B cell (primary cell): ENCODE data around the gene SPX. TPM values are rescaled to one million over a fixed set of nuclear protein-coding genes. Genes with fewer than 3 reads are reported as not detected.

ENCODE experiments used
- ATAC-seq: fragments of 200-7000 bp; cut with Tn5 transposase; one replicate; pipeline ENCODE4 v1.10.0; 2021; ENCODE audit warnings: low read depth, mild to moderate bottlenecking, moderate number of reproducible peaks, moderate library complexity
- CTCF ChIA-PET: fragments of 350-600 bp; sonication (Branson Sonifier 250); formaldehyde crosslinking; loops from one replicate; lab custom pipeline; 2021; ENCODE audit warnings: antibody characterized with exemption, inconsistent platforms; lab: Charles Lee
- POLR2A ChIA-PET: fragments of 350-600 bp; sonication (Branson Sonifier 250); formaldehyde crosslinking; loops from one replicate; lab custom pipeline; 2021; ENCODE audit warnings: antibody characterized with exemption; lab: Charles Lee
- DNase-seq: peaks from one replicate; pipeline ENCODE4 v3.0.0; 2013
- H2AFZ ChIP-seq: 2 replicates; pipeline ENCODE4 v1.6.1; 2012; ENCODE audit warnings: mild to moderate bottlenecking, low read depth, low read length; ENCODE audit not compliant: insufficient read depth, poor library complexity, severe bottlenecking
- H3K27ac ChIP-seq, 2 donors: 1 replicate in 1 of 2; 2 replicates in 1 of 2; pipeline ENCODE4 v1.5.1; 2012 to 2013; ENCODE audit warnings: low read length in 2 of 2, mild to moderate bottlenecking in 2 of 2, moderate library complexity in 1 of 2
- H3K27me3 ChIP-seq, 4 experiments: fragments of 200-600 bp in 1 of 4; sonication (generic) in 1 of 4; replicated peaks in 1 of 4; 1 replicate in 2 of 4; 2 replicates in 2 of 4; pipeline versions ENCODE4 v1.6.1 to v1.7.0; 2013 to 2016; ENCODE audit warnings: low read length in 3 of 4, mild to moderate bottlenecking in 2 of 4, mixed read lengths in 1 of 4, moderate library complexity in 1 of 4; ENCODE audit not compliant: insufficient read depth in 4 of 4, control insufficient read depth in 3 of 4; ENCODE audit errors: control extremely low read depth in 1 of 4
- H3K36me3 ChIP-seq, 2 experiments: replicated peaks in 1 of 2; 1 replicate in 1 of 2; 2 replicates in 1 of 2; pipeline versions ENCODE4 v1.6.1 to v1.7.1; 2013; ENCODE audit warnings: low read length in 1 of 2; ENCODE audit not compliant: insufficient read depth in 2 of 2, control insufficient read depth in 1 of 2; ENCODE audit errors: control extremely low read depth in 1 of 2, extremely low read depth in 1 of 2
- H3K4me1 ChIP-seq, 2 donors: fragments of 200-600 bp in 1 of 2; sonication (generic) in 1 of 2; 1 replicate in 1 of 2; 2 replicates in 1 of 2; pipeline versions ENCODE4 v1.5.1 to v1.6.1; 2013 to 2017; ENCODE audit warnings: low read length in 2 of 2; ENCODE audit not compliant: control insufficient read depth in 2 of 2, insufficient read depth in 2 of 2
- H3K4me2 ChIP-seq: replicated peaks from 2 replicates; pipeline ENCODE3; 2012; ENCODE audit warnings: mild to moderate bottlenecking, low read depth, low read length; ENCODE audit not compliant: poor library complexity, severe bottlenecking
- H3K4me3 ChIP-seq, 5 experiments: fragments of 200-600 bp in 1 of 5; sonication (generic) in 1 of 5; 1 replicate in 3 of 5; 2 replicates in 2 of 5; pipeline versions ENCODE4 v1.5.1 to v1.7.0; 2011 to 2016; ENCODE audit warnings: low read length in 4 of 5, mild to moderate bottlenecking in 4 of 5, low read depth in 2 of 5, control low read depth in 1 of 5, moderate library complexity in 1 of 5; ENCODE audit not compliant: insufficient read depth in 1 of 5; ENCODE audit errors: control extremely low read depth in 1 of 5, extremely low read depth in 1 of 5
- H3K79me2 ChIP-seq: fragments of 200-600 bp; sonication (generic); one replicate; pipeline ENCODE4 v1.6.0; 2016; ENCODE audit warnings: low read length; ENCODE audit not compliant: control insufficient read depth, insufficient read depth
- H3K9ac ChIP-seq: fragments of 200-600 bp; sonication (generic); 2 replicates; pipeline ENCODE4 v1.6.1; 2017; ENCODE audit warnings: mild to moderate bottlenecking, low read length, moderate library complexity
- H3K9me3 ChIP-seq, 3 donors: one replicate each; pipeline versions ENCODE4 v1.6.1 to v1.7.1; 2013; ENCODE audit warnings: low read length in 2 of 3; ENCODE audit not compliant: control insufficient read depth in 2 of 3, insufficient read depth in 1 of 3; ENCODE audit errors: control extremely low read depth in 1 of 3
- H4K20me1 ChIP-seq: 2 replicates; pipeline ENCODE4 v1.6.0; 2012; ENCODE audit warnings: mild to moderate bottlenecking, low read length; ENCODE audit not compliant: insufficient read depth, control insufficient read depth, poor library complexity, severe bottlenecking
- H3K27ac Mint-ChIP-seq: one replicate; pipeline ENCODE4 v1.8.0; 2021; ENCODE audit warnings: mixed read lengths
- H3K27me3 Mint-ChIP-seq: one replicate; pipeline ENCODE4 v1.8.0; 2021; ENCODE audit warnings: mixed read lengths
- H3K4me1 Mint-ChIP-seq: one replicate; pipeline ENCODE4 v1.8.0; 2021; ENCODE audit warnings: mixed read lengths
- H3K4me3 Mint-ChIP-seq: one replicate; pipeline ENCODE4 v1.8.0; 2021; ENCODE audit warnings: mixed read lengths
- H3K9me3 Mint-ChIP-seq: one replicate; pipeline ENCODE4 v1.8.0; 2022; ENCODE audit warnings: mixed read lengths; ENCODE audit not compliant: insufficient read depth
- EZH2 ChIP-seq: IDR thresholded peaks from 2 replicates; pipeline ENCODE4 v1.6.1; 2012; ENCODE audit warnings: borderline replicate concordance, low read depth, mild to moderate bottlenecking, moderate library complexity, low read length; ENCODE audit not compliant: insufficient read depth, poor library complexity, severe bottlenecking
- WGBS: methylation state at CpG from one replicate; pipeline ENCODE4 v1.1.5; 2013; ENCODE audit warnings: missing lambda C conversion rate; ENCODE audit not compliant: insufficient coverage; 5-methylcytosine and 5-hydroxymethylcytosine counted together
- intact Hi-C: fragments of 100-400 bp; cut with micrococcal nuclease; formaldehyde crosslinking; loops from one replicate; pipeline ENCODE4 v1.10.0; 2022
- polyA plus RNA-seq: library from polyadenylated mRNA; depleted of rRNA; stranded (reverse); fragments of >200 nt; gene quantifications from 2 replicates; pipeline ENCODE4 v1.2.3, GENCODE V29; 2012
- total RNA-seq, 2 donors: library from RNA; stranded (reverse); fragments of 120-200 nt in 1 of 2; gene quantifications; 1 replicate in 1 of 2; 2 replicates in 1 of 2; pipeline versions ENCODE4 v1.2.3 to v1.2.4, GENCODE V29; 2013 to 2022
- TF ChIP-seq, protein P1 (sequence below): fragments of 200-600 bp; IDR thresholded peaks from one replicate; pipeline ENCODE4 v1.8.0; 2022; ENCODE audit warnings: antibody characterized with exemption, mild to moderate bottlenecking

SPX gene
- total and polyA plus RNA-seq, 2 donors (not counting 1 experiment from before 2014, with no cell fraction given) = 0.04 to 0.39 TPM

DNA sequence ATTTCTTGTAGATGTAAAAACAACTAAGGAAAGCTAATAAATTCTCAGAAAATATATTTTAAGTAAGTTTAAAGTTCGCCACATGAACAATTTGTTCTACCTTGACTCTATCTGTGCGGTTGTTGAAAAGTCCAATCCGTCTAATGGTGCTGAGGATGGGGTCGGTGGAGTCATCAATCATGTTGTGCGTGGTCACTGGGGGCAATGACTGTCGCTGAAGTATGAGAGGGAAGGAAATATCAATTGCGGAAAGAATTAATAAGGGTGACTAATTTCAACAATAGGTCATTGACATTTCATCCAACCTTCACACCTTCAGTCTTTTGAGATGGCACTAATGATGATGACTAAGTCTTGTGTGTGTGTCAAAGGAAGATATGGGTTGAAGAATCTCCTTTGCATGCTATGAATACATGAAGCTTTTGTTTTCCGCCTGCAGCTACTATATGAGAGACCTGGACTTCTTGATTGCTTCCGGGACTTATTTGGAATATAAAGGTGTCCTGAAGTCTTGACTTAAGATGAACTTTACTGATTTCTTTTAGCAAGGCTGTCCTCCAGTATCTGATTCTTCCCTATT lies 32.1 kb downstream of the SPX start:
- WGBS = no CpG with 5 or more reads among the region's 9 CpGs
- Histone ChIP-seq H3K9ac (no peak overlapping the region), H3K4me2 (no peak overlapping the region), H3K27me3 (no peaks in the 10 kb centered on the region), H3K27ac (no peak overlapping the region), H3K9me3 (no peaks in the 10 kb centered on the region), H3K79me2 (no peaks in the 10 kb centered on the region), H4K20me1 (no peaks in the 10 kb centered on the region), H3K36me3 (no peaks in the 10 kb centered on the region), H3K4me1 (no peaks in the 10 kb centered on the region), H3K4me3 (no peak overlapping the region), H2AFZ (no peak overlapping the region)
- peaks cover 7% of the 10 kb centered on the region for H3K27me3 Mint-ChIP-seq
- H3K27ac Mint-ChIP-seq = no peak overlapping the region
- no peaks in the 10 kb centered on the region for H3K4me1 Mint-ChIP-seq
- DNase-seq (no peak), ATAC-seq (no peak)
- intact Hi-C loops = no loop called here
- POLR2A ChIA-PET = no interaction called here
- H3K9me3 Mint-ChIP-seq = no peaks in the 10 kb centered on the region
- no peak overlapping the region for H3K4me3 Mint-ChIP-seq
- TF ChIP-seq, protein P1, sequence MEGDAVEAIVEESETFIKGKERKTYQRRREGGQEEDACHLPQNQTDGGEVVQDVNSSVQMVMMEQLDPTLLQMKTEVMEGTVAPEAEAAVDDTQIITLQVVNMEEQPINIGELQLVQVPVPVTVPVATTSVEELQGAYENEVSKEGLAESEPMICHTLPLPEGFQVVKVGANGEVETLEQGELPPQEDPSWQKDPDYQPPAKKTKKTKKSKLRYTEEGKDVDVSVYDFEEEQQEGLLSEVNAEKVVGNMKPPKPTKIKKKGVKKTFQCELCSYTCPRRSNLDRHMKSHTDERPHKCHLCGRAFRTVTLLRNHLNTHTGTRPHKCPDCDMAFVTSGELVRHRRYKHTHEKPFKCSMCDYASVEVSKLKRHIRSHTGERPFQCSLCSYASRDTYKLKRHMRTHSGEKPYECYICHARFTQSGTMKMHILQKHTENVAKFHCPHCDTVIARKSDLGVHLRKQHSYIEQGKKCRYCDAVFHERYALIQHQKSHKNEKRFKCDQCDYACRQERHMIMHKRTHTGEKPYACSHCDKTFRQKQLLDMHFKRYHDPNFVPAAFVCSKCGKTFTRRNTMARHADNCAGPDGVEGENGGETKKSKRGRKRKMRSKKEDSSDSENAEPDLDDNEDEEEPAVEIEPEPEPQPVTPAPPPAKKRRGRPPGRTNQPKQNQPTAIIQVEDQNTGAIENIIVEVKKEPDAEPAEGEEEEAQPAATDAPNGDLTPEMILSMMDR = no peak
- no peak for TF ChIP-seq EZH2
- CTCF ChIA-PET = no interaction called here

GRCh38 chr12:21559855-21560569 lies 33.9 kb downstream of the SPX start:
- no CpG with 5 or more reads among the region's 7 CpGs for WGBS
- ChIA-PET CTCF (no interaction called here), POLR2A (no interaction called here)
- no peak overlapping the region for H3K27ac Mint-ChIP-seq
- H3K27me3 Mint-ChIP-seq = peaks cover 7% of the 10 kb centered on the region
- H3K9me3 ChIP-seq = no peaks in the 10 kb centered on the region
- H3K4me3 Mint-ChIP-seq = no peak overlapping the region
- H3K4me1 ChIP-seq = no peaks in the 10 kb centered on the region
- no peak overlapping the region for H3K9ac ChIP-seq
- no peaks in the 10 kb centered on the region for H3K9me3 Mint-ChIP-seq
- no peaks in the 10 kb centered on the region for H4K20me1 ChIP-seq
- DNase-seq = no peak
- intact Hi-C loops = no loop called here
- ATAC-seq = no peak
- no peak overlapping the region for H3K4me3 ChIP-seq
- no peak overlapping the region for H3K4me2 ChIP-seq
- H3K27ac ChIP-seq = no peak overlapping the region
- H3K36me3 ChIP-seq = no peaks in the 10 kb centered on the region
- TF ChIP-seq, protein P1 = no peak
- no peak for TF ChIP-seq EZH2
- H3K79me2 ChIP-seq = no peaks in the 10 kb centered on the region
- H3K4me1 Mint-ChIP-seq = no peaks in the 10 kb centered on the region
- no peak overlapping the region for H2AFZ ChIP-seq
- no peaks in the 10 kb centered on the region for H3K27me3 ChIP-seq
